ENCODE measurements around the gene ATIC. TPM values are rescaled to one million over a fixed set of nuclear protein-coding genes. Genes with fewer than 3 reads are reported as not detected.

Gene ATIC
- total and polyA plus RNA-seq, 2 of the 8 experiments (the other 6 are each of a cell fraction or from before 2014, with no cell fraction given), result 139 to 319 TPM

DNA sequence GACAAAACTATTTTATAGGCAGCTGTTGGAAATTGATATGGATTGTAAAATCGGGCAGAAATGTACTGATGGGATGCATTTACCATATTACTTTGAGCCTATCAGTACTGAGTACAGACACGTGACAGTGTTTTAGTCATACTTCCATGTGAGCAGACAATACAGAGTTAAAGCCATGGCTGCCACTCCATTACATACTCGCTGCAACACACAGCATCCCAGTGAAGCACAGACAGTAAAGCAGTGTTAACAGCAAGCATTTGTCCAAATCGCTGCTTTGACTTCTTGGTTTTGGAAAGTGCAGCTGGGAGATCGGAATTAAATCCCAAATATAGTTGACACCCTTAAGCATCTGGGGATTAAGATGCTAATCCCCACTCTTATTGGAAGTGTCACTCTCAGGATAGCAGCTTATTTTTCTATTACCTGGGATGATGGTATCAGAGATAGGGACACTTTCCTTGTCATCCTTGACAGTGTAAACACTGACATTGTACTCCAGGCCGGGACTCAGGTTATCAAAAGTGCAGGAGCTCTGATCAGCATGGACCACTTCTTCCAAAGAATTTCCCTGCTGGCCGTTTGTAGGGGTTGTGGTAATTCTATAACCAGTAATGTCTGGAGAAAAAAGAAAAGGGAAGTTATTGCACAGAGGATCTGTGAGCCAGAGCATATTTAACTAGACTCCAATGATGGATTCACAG, 82.4 kb downstream of the ATIC start:
- Histone ChIP-seq H2AFZ (ENCODE audit: low read length) (no peak overlapping the region), H3K23ac (ENCODE audit: insufficient read length) (no peak overlapping the region), H3K23me2 (ENCODE audit: low read depth, low read length) (no peaks in the 10 kb centered on the region), H3K4me3 (ENCODE audit: extremely low read depth in 1 of 4, insufficient read depth in 2 of 4, low read depth in 3 of 4, low read length in 4 of 4) (no peak overlapping the region), H3K36me3 (ENCODE audit: control insufficient read depth in 2 of 4, insufficient read depth in 4 of 4, low read length in 3 of 4) (peaks cover 2 to 26% (median 10%) of the 10 kb centered on the region in 4 experiments; a peak in 4 of 8 replicates), H3K4me1 (replicated peaks in 1 of 4; ENCODE audit: control insufficient read depth in 3 of 4, insufficient read depth in 4 of 4, low read length in 3 of 4) (no peaks in the 10 kb centered on the region; a peak in 1 of 7 replicates), H3K79me2 (ENCODE audit: control insufficient read depth in 1 of 2, insufficient read depth in 2 of 2, low read length in 2 of 2) (no peaks in the 10 kb centered on the region), H4K91ac (replicated peaks; ENCODE audit: insufficient read length, low read length) (no peak overlapping the region), H3K18ac (ENCODE audit: extremely low read depth, low read length) (no peak overlapping the region), H2BK5ac (ENCODE audit: low read depth, low read length) (no peak overlapping the region), H2BK15ac (ENCODE audit: low read length) (no peak overlapping the region), H3K27ac (ENCODE audit: low read depth, low read length) (no peak overlapping the region), H4K8ac (ENCODE audit: extremely low read depth, insufficient read depth, low read length) (no peak overlapping the region), H4K20me1 (replicated peaks in 1 of 2; ENCODE audit: control insufficient read depth in 1 of 2, insufficient read depth in 2 of 2, low read length in 2 of 2) (no peaks in the 10 kb centered on the region), H3K79me1 (ENCODE audit: low read depth, low read length) (no peaks in the 10 kb centered on the region), H3K4ac (replicated peaks; ENCODE audit: insufficient read length, low read depth, low read length) (no peak overlapping the region), H3K27me3 (replicated peaks in 1 of 4; ENCODE audit: control insufficient read depth in 3 of 4, extremely low read depth in 1 of 4, insufficient read depth in 3 of 4, low read length in 3 of 4) (no peaks in the 10 kb centered on the region), H3K9me3 (ENCODE audit: insufficient read depth in 2 of 2, low read depth in 1 of 2, low read length in 1 of 2) (no peaks in the 10 kb centered on the region), H4K5ac (ENCODE audit: insufficient read length, low read depth, low read length) (no peak overlapping the region), H3K56ac (replicated peaks; ENCODE audit: insufficient read length, low read depth, low read length) (no peak overlapping the region), H2BK120ac (replicated peaks; ENCODE audit: low read depth, low read length) (no peak overlapping the region), H2BK20ac (ENCODE audit: low read length) (no peak overlapping the region), H2AK5ac (ENCODE audit: low read depth, low read length) (no peak overlapping the region), H2BK12ac (ENCODE audit: low read depth, low read length) (no peak overlapping the region), H3K9ac (replicated peaks in 1 of 4; ENCODE audit: extremely low read depth in 1 of 4, low read depth in 3 of 4, low read length in 3 of 4) (no peak overlapping the region), H3K14ac (ENCODE audit: insufficient read length) (no peak overlapping the region), H3K4me2 (ENCODE audit: insufficient read depth in 1 of 2, low read depth in 2 of 2, low read length in 2 of 2) (no peak overlapping the region)
- ChIA-PET CTCF (ENCODE audit: partially characterized antibody) (interaction anchor here (0.8 kb wide), 1 partner anchor 12 kb away, joined by 3 read pairs; no protein-coding TSS in a partner anchor), POLR2A (ENCODE audit: partially characterized antibody) (interaction anchor here (0.7 kb wide), 1 partner anchor 9 kb away, joined by 3 read pairs; no protein-coding TSS in a partner anchor)
- WGBS, 2 experiments (ENCODE audit: extremely low coverage in 1 of 2, insufficient coverage in 1 of 2, insufficient read length in 1 of 2, insufficient replicate concordance in 2 of 2, low coverage in 1 of 2, low lambda C conversion rate in 2 of 2, missing lambda C conversion rate in 1 of 2), result 89% methylated on average over 7 of the region's 7 CpGs; no CpG with 5 or more reads in 1 of the 2 experiments
- FAIRE-seq (no peak), DNase-seq (ENCODE audit: low read depth in 1 of 2, low spot score in 2 of 2) (no peak)
- no peak for TF ChIP-seq PHF8 (conservative IDR thresholded peaks at IDR 0.05; ENCODE audit: low read depth, low read length)
- no peak for TF ChIP-seq HDAC2 (IDR thresholded peaks at IDR 0.05; ENCODE audit: borderline replicate concordance in 1 of 2, low read depth in 2 of 2, low read length in 2 of 2)
- no peak for TF ChIP-seq SIX5 (IDR thresholded peaks at IDR 0.05; ENCODE audit: low read depth, low read length)
- TF ChIP-seq BCL11A (IDR thresholded peaks at IDR 0.05; ENCODE audit: low read depth in 2 of 2, low read length in 2 of 2), result no peak
- TF ChIP-seq POLR2A (IDR thresholded peaks at IDR 0.05; ENCODE audit: control extremely low read depth in 1 of 2, low read depth in 2 of 2, low read length in 2 of 2), result no peak
- no peak for TF ChIP-seq CEBPB (IDR thresholded peaks at IDR 0.05; ENCODE audit: low read depth, low read length)
- no peak for TF ChIP-seq KDM1A (IDR thresholded peaks at IDR 0.05; ENCODE audit: borderline replicate concordance, low read length)
